Spleen (tissue), 7 donors: Measurements from ENCODE around the gene HLA-G.

Experiments used
- CTCF ChIP-seq, 11 experiments: fragments of 200-600 bp in 7 of 11; fragments of 450-650 bp in 4 of 11; sonication (generic) in 4 of 11; IDR thresholded peaks in 8 of 11; conservative IDR thresholded peaks in 3 of 11; 1 replicate in 7 of 11; 2 replicates in 4 of 11; pipeline versions ENCODE4 v1.4.0 to v1.8.0; 2016 to 2021; ENCODE audit warnings: antibody characterized with exemption in 11 of 11, inconsistent platforms in 4 of 11, mild to moderate bottlenecking in 1 of 11
- POLR2A ChIP-seq, 3 donors: fragments of 450-650 bp; IDR thresholded peaks; one replicate each; pipeline ENCODE4 v1.5.1; 2017; ENCODE audit warnings: antibody characterized with exemption in 3 of 3, mild to moderate bottlenecking in 1 of 3
- POLR2AphosphoS5 ChIP-seq, 3 donors: sonication (generic); formaldehyde crosslinking; IDR thresholded peaks; one replicate each; pipeline ENCODE4 v1.5.1; 2017; ENCODE audit warnings: antibody characterized with exemption in 3 of 3
- donor health status: DM: no; HTN: no; CAD: no; lungs with moderate emphysema.
- donor health status: DM: no; HTN: no; CAD: no.
- donor health status: DM: no; HTN: no; CAD: no.

GRCh38 chr6:29811377-29811776 lies 16.2 kb upstream of the HLA-G start:
- TF ChIP-seq CTCF (IDR thresholded peaks at IDR 0.05 in 8 of 11, conservative IDR thresholded peaks at IDR 0.05 in 3 of 11) (no peak), POLR2AphosphoS5 (IDR thresholded peaks at IDR 0.05) (no peak), POLR2A (IDR thresholded peaks at IDR 0.05) (no peak)
